OCI-LY3 (cell line): Measurements from ENCODE around the gene PACS2.

ENCODE experiments used
- CTCF ChIP-seq: fragments of 200-600, 300-600 bp; sonication (generic); IDR thresholded peaks from 2 replicates; pipeline ENCODE4 v1.5.1; 2014; ENCODE audit warnings: antibody characterized with exemption, low read length, low read depth
- EZH2phosphoT487 ChIP-seq: fragments of 200-600 bp; shearing (Covaris generic); IDR thresholded peaks from 2 replicates; pipeline ENCODE4 v1.6.1; 2018; ENCODE audit warnings: antibody characterized with exemption, mixed run types, low read depth

DNA sequence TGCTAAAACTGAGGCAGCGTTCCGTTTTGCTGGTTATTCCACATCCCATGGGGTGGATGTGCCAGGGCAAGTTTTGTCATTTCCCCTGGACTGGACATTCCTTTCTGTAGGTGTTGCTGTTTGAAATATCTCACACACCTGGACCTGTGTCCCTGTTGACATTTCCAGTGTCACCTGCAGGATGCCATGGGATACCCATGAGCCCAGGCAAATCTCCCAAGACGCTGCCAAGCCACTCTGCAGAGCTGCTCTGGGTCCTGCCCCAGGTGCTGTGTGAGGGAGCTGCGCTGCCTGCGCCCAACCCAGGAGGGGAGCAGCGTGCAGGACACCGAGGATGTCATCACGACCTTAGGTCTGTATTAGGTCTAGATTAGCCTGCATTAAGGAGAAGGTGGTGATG lies 5.2 kb upstream of the PACS2 start:
- TF ChIP-seq CTCF = no peak
- TF ChIP-seq EZH2phosphoT487 = no peak
